ENCODE results near the gene CAMTA1.
"Not testable (repeated sequence)": the region's sequence is repeated elsewhere in the genome, so short reads cannot be mapped to it uniquely, and the experiment has no call there.

The CAMTA1 gene

GRCh38 chr1:7595336-7595735 lies 810.1 kb downstream of the CAMTA1 start:
- H3K4me3 ChIP-seq (ENCODE audit: low read depth, low read length), result no peak overlapping the region
- TF ChIP-seq, protein P1, sequence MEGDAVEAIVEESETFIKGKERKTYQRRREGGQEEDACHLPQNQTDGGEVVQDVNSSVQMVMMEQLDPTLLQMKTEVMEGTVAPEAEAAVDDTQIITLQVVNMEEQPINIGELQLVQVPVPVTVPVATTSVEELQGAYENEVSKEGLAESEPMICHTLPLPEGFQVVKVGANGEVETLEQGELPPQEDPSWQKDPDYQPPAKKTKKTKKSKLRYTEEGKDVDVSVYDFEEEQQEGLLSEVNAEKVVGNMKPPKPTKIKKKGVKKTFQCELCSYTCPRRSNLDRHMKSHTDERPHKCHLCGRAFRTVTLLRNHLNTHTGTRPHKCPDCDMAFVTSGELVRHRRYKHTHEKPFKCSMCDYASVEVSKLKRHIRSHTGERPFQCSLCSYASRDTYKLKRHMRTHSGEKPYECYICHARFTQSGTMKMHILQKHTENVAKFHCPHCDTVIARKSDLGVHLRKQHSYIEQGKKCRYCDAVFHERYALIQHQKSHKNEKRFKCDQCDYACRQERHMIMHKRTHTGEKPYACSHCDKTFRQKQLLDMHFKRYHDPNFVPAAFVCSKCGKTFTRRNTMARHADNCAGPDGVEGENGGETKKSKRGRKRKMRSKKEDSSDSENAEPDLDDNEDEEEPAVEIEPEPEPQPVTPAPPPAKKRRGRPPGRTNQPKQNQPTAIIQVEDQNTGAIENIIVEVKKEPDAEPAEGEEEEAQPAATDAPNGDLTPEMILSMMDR (IDR thresholded peaks at IDR 0.05; ENCODE audit: low read depth, low read length, missing control alignments), result no peak
- no peak for DNase-seq (ENCODE audit: low read depth)

DNA sequence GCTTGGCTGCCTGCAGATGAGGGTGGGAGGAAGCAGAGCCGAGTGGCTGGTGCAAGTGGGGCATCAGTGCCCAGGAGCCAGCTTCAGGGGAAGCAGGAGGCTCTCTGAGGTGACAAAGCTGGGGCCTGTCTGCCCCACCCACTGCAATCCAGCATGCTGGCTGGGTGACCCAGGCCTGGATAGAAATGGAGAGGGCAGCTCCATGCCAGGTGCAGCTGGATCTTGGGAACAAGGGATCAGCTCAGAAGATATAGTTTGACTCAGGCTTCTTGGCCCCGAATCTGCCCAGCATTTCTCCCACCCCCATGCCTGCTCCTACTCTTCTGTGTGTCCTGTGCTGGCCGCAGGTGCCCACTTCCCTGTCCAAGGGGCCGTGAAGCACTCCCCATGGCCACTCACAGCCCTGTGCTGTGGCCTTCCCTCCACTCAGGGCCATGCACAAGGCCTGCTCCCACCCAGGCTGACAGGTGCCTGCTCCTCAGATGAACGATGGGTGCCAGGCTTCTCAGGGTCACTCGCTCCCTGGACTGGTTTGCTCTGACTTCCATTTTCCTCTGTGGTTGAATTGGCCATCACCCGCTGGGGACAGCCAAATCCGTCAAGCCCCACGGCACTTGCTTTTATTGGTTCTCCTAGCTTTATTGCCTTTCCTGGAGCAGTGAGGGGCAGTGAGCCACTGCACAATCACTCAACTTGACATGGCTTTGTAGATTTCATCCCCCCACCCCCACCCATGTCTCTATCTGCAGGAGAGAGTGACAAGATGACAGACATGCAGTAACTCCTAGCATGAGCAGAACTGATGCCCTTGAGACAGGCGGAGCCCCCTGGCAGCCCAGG lies 811.1 kb downstream of the CAMTA1 start:
- DNase-seq (ENCODE audit: low read depth), result no peak
- TF ChIP-seq, protein P1 (IDR thresholded peaks at IDR 0.05; ENCODE audit: low read depth, low read length, missing control alignments), result no peak
- no peak overlapping the region for H3K4me3 ChIP-seq (ENCODE audit: low read depth, low read length)

GRCh38 chr1:7598058-7598457 lies 812.8 kb downstream of the CAMTA1 start:
- not testable (repeated sequence) for DNase-seq (ENCODE audit: low read depth)

GRCh38 chr1:7604906-7605305 lies 819.7 kb downstream of the CAMTA1 start:
- not testable (repeated sequence) for H3K4me3 ChIP-seq (ENCODE audit: low read depth, low read length); DNase-seq (ENCODE audit: low read depth)

More at GRCh38 chr1:7598058-7598457, 812.8 kb downstream of the CAMTA1 start:
- not testable (repeated sequence) for H3K4me3 ChIP-seq (ENCODE audit: low read depth, low read length)

DNA sequence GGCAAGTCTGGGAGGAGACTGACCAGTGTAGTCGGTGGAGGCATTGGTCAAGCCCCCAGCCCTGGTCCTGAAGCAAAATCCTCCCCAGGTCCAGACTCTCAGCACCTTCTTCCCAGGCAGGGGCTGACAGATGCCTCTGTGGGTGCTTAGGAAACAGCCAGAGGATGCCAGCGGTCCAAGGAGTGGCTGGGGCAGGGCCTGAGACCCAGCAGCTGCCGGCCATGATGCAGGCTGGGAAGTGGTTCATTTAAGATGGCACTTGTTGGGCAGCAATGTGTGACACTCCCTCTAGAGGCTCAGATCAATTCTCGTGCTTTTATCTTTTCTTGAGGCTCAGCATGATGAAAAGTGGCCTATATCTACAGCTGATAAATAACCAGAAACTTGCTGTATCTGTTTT lies 820.8 kb downstream of the CAMTA1 start:
- H3K4me3 ChIP-seq (ENCODE audit: low read depth, low read length), result no peak overlapping the region
- no peak for DNase-seq (ENCODE audit: low read depth)
- TF ChIP-seq, protein P1 (IDR thresholded peaks at IDR 0.05; ENCODE audit: low read depth, low read length, missing control alignments), result no peak

DNA sequence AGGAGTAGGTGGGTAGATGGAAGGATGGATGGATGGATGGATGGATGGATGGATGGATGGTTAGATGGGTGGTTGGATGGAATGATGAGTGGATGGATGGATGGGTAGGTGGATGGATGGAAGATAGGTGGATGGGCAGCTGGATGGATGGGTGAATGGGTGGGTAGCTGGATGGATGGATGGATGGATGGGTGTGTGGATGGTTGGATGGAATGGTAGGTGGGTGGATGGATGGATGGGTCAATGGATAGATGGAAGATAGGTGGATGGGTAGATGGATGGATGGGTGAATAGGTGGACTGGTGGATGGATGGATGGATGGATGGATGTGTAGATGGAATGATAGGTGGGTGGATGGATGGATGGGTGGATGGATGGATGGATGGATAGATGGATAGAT lies 821.8 kb downstream of the CAMTA1 start:
- H3K4me3 ChIP-seq (ENCODE audit: low read depth, low read length), result no peak overlapping the region
- DNase-seq (ENCODE audit: low read depth), result no peak
- TF ChIP-seq, protein P1 (IDR thresholded peaks at IDR 0.05; ENCODE audit: low read depth, low read length, missing control alignments), result no peak

DNA sequence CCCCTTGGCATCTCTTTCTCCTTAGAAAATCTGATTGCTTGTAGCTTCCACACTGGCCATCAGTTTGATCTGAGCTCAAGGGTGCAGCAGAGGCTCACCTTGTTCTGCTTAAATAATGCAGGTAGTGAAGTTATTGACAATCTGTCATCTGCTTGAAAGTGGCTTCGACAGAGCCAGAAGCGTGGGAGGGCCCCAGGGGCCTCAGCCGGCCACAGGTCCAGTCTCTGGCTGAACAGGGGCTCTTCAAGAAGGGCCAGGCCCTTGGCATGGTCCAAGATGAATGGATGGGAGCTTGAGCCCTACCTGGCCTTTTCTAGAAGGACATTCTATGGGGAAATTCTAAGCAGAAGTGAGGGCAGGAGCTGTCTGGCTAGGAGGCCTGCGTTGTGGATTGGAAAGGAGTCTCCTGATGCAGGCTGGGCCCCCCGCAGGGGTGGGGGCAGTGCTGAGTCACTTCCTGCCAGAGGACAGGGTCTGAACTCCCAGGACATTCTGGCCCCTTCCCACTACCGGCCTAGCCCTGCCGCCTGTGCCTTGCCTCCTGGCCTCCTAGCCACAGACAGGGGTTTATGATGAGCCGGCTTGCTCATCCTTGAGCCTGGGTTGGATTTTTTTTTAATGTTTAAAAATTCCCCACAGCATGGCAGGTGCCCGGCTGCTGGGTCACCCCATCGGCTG lies 823.5 kb downstream of the CAMTA1 start:
- TF ChIP-seq, protein P1 (IDR thresholded peaks at IDR 0.05; ENCODE audit: low read depth, low read length, missing control alignments), result no peak
- H3K4me3 ChIP-seq (ENCODE audit: low read depth, low read length), result no peak overlapping the region
- no peak for DNase-seq (ENCODE audit: low read depth)

Measured in GM12864 (cell line).